SK-N-SH (cell line): ENCODE results near the gene MRPL17. TPM values are rescaled to one million over a fixed set of nuclear protein-coding genes. Genes with fewer than 3 reads are reported as not detected.

Source experiments
- CTCF ChIA-PET: fragments of 300-600, 350-600 bp; formaldehyde crosslinking; extraction: SDS; loops from one replicate; lab custom pipeline; 2021; lab: Yijun Ruan, JAX
- POLR2A ChIA-PET: fragments of 350-600 bp; sonication (Branson Sonifier 250); formaldehyde crosslinking; extraction: SDS; loops from one replicate; lab custom pipeline; 2020; ENCODE audit warnings: antibody characterized with exemption, inconsistent platforms; lab: Yijun Ruan, JAX
- DNase-seq: peaks from one replicate; pipeline ENCODE4 v3.0.0; 2012
- H2AFZ ChIP-seq: fragments of 200-600 bp; sonication (generic); 2 replicates; pipeline ENCODE4 v1.8.1; 2016; ENCODE audit warnings: antibody characterized with exemption, mild to moderate bottlenecking, low read depth
- H3F3A ChIP-seq: fragments of 200-600 bp; sonication (generic); replicated peaks from 2 replicates; pipeline ENCODE3; 2016; ENCODE audit warnings: antibody characterized with exemption, mild to moderate bottlenecking; ENCODE audit not compliant: insufficient read depth
- H3K27ac ChIP-seq, 2 experiments: fragments of 200-500 bp in 1 of 2; fragments of 200-600 bp in 1 of 2; sonication (Bioruptor generic) in 1 of 2; sonication (generic), shearing (Covaris generic) in 1 of 2; 2 replicates each; pipeline versions ENCODE4 v1.5.1 to v1.6.1; 2014 to 2016; ENCODE audit warnings: low read depth in 2 of 2, inconsistent platforms in 1 of 2, low read length in 1 of 2, mild to moderate bottlenecking in 1 of 2, mixed read lengths in 1 of 2
- H3K27me3 ChIP-seq: fragments of 200-600 bp; sonication (generic), shearing (Covaris generic); 2 replicates; pipeline ENCODE4 v1.6.1; 2016; ENCODE audit warnings: mixed run types; ENCODE audit not compliant: insufficient read depth
- H3K36me3 ChIP-seq, 2 experiments: fragments of 200-500 bp in 1 of 2; fragments of 200-600 bp in 1 of 2; sonication (Bioruptor generic) in 1 of 2; sonication (generic) in 1 of 2; replicated peaks in 1 of 2; 2 replicates each; pipeline versions ENCODE3 to v1.5.1; 2014 to 2016; ENCODE audit warnings: low read length in 1 of 2, mild to moderate bottlenecking in 1 of 2; ENCODE audit not compliant: insufficient read depth in 2 of 2, control insufficient read depth in 1 of 2
- H3K4me1 ChIP-seq, 2 experiments: fragments of 200-500 bp in 1 of 2; fragments of 200-600 bp in 1 of 2; sonication (Bioruptor generic) in 1 of 2; sonication (generic), shearing (Covaris generic) in 1 of 2; 2 replicates each; pipeline versions ENCODE4 v1.5.1 to v1.6.1; 2014 to 2016; ENCODE audit warnings: low read depth in 1 of 2, low read length in 1 of 2, mixed run types in 1 of 2; ENCODE audit not compliant: insufficient read depth in 2 of 2, control insufficient read depth in 1 of 2
- H3K4me2 ChIP-seq: fragments of 200-600 bp; sonication (generic), shearing (Covaris generic); 2 replicates; pipeline ENCODE4 v1.6.1; 2017; ENCODE audit warnings: mixed run types
- H3K4me3 ChIP-seq, 2 experiments: fragments of 200-500 bp in 1 of 2; fragments of 200-600 bp in 1 of 2; sonication (Bioruptor generic) in 1 of 2; sonication (generic), shearing (Covaris generic) in 1 of 2; 2 replicates each; pipeline versions ENCODE4 v1.5.1 to v1.8.1; 2014 to 2016; ENCODE audit warnings: low read depth in 2 of 2, inconsistent platforms in 1 of 2, low read length in 1 of 2, mild to moderate bottlenecking in 1 of 2, mixed read lengths in 1 of 2, moderate library complexity in 1 of 2
- H3K79me2 ChIP-seq: fragments of 200-600 bp; sonication (generic); 2 replicates; pipeline ENCODE4 v1.8.1; 2017; ENCODE audit warnings: mild to moderate bottlenecking; ENCODE audit not compliant: insufficient read depth
- H3K9ac ChIP-seq: fragments of 200-600 bp; sonication (generic); 2 replicates; pipeline ENCODE4 v1.6.1; 2017; ENCODE audit warnings: mixed run types
- H3K9me2 ChIP-seq: fragments of 200-600 bp; sonication (generic); 2 replicates; pipeline ENCODE4 v1.6.1; 2017; ENCODE audit warnings: mixed run types
- H3K9me3 ChIP-seq: fragments of 200-600 bp; sonication (generic); 2 replicates; pipeline ENCODE4 v1.6.1; 2017; ENCODE audit warnings: mixed run types, mild to moderate bottlenecking, moderate library complexity
- H4K20me1 ChIP-seq: fragments of 200-600 bp; sonication (generic); 2 replicates; pipeline ENCODE4 v1.6.1; 2017; ENCODE audit warnings: mild to moderate bottlenecking, mixed run types; ENCODE audit not compliant: insufficient read depth
- CHD2 ChIP-seq: fragments of 150-350 bp; IDR thresholded peaks from 2 replicates; pipeline ENCODE4 v1.6.1; 2018; ENCODE audit warnings: low read length; ENCODE audit not compliant: partially characterized antibody
- ELF1 ChIP-seq: IDR thresholded peaks from 2 replicates; pipeline ENCODE4 v1.4.0; 2012
- EP300 ChIP-seq, 2 experiments: IDR thresholded peaks; 2 replicates each; pipeline versions ENCODE4 v1.4.0 to v1.6.1; 2012; ENCODE audit warnings: borderline replicate concordance in 1 of 2, low read depth in 1 of 2, low read length in 1 of 2
- FOSL2 ChIP-seq: IDR thresholded peaks from 2 replicates; pipeline ENCODE4 v1.4.0; 2012; ENCODE audit warnings: low read depth, mild to moderate bottlenecking, moderate library complexity, borderline replicate concordance
- FOXJ3 ChIP-seq: sonication (generic); formaldehyde crosslinking; IDR thresholded peaks from 2 replicates; pipeline ENCODE4 v1.5.1; 2020; ENCODE audit warnings: mild to moderate bottlenecking, missing genetic modification reagents
- FOXM1 ChIP-seq: IDR thresholded peaks from 2 replicates; pipeline ENCODE4 v1.4.0; 2012; ENCODE audit warnings: low read depth, mild to moderate bottlenecking
- GATA2 ChIP-seq: sonication (generic); formaldehyde crosslinking; IDR thresholded peaks from 2 replicates; pipeline ENCODE4 v1.5.0; 2020; ENCODE audit warnings: mild to moderate bottlenecking, missing genetic modification reagents
- IRF3 ChIP-seq: fragments of 150-350 bp; IDR thresholded peaks from 2 replicates; pipeline ENCODE4 v1.6.1; 2016; ENCODE audit warnings: mild to moderate bottlenecking, low read depth, low read length
- MEF2A ChIP-seq: IDR thresholded peaks from 2 replicates; pipeline ENCODE4 v1.4.0; 2012; ENCODE audit warnings: low read depth, borderline replicate concordance
- MXI1 ChIP-seq: IDR thresholded peaks from 2 replicates; pipeline ENCODE4 v1.6.1; 2012; ENCODE audit warnings: mild to moderate bottlenecking, low read depth, low read length, improper control_type of control experiment
- NFIC ChIP-seq: IDR thresholded peaks from 2 replicates; pipeline ENCODE4 v1.4.0; 2012; ENCODE audit warnings: borderline replicate concordance
- PBX3 ChIP-seq: IDR thresholded peaks from 2 replicates; pipeline ENCODE4; 2012
- RCOR1 ChIP-seq: fragments of 150-350 bp; IDR thresholded peaks from 2 replicates; pipeline ENCODE4 v1.6.1; 2017; ENCODE audit warnings: antibody characterized with exemption, low read length
- RXRA ChIP-seq: IDR thresholded peaks from 2 replicates; pipeline ENCODE4 v1.4.0; 2012; ENCODE audit warnings: low read depth, mild to moderate bottlenecking, borderline replicate concordance
- TAF1 ChIP-seq: IDR thresholded peaks from 2 replicates; pipeline ENCODE4 v1.6.1; 2012; ENCODE audit warnings: low read depth, mild to moderate bottlenecking, low read length, moderate library complexity, borderline replicate concordance
- TCF12 ChIP-seq: IDR thresholded peaks from 2 replicates; pipeline ENCODE4 v1.4.0; 2012
- WGBS: methylation state at CpG from one replicate; pipeline ENCODE4 v1.1.6; 2017; ENCODE audit warnings: low lambda C conversion rate; 5-methylcytosine and 5-hydroxymethylcytosine counted together
- polyA plus RNA-seq, 3 experiments: library from polyadenylated mRNA; depleted of rRNA; stranded (reverse); fragments of >200 nt; gene quantifications; 2 replicates each; pipeline ENCODE4 v1.2.3, GENCODE V29; 2012
- TF ChIP-seq, protein P1 (sequence below): IDR thresholded peaks from 2 replicates; pipeline ENCODE4 v1.4.0; 2012; ENCODE audit warnings: low read depth
- TF ChIP-seq, protein P2 (sequence below): IDR thresholded peaks from 2 replicates; pipeline ENCODE4 v1.4.0; 2012; ENCODE audit warnings: low read depth, borderline replicate concordance

Gene MRPL17
- polyA plus RNA-seq, 1 of the 3 experiments (the other 2 are of a cell fraction) = 88.6 TPM

DNA sequence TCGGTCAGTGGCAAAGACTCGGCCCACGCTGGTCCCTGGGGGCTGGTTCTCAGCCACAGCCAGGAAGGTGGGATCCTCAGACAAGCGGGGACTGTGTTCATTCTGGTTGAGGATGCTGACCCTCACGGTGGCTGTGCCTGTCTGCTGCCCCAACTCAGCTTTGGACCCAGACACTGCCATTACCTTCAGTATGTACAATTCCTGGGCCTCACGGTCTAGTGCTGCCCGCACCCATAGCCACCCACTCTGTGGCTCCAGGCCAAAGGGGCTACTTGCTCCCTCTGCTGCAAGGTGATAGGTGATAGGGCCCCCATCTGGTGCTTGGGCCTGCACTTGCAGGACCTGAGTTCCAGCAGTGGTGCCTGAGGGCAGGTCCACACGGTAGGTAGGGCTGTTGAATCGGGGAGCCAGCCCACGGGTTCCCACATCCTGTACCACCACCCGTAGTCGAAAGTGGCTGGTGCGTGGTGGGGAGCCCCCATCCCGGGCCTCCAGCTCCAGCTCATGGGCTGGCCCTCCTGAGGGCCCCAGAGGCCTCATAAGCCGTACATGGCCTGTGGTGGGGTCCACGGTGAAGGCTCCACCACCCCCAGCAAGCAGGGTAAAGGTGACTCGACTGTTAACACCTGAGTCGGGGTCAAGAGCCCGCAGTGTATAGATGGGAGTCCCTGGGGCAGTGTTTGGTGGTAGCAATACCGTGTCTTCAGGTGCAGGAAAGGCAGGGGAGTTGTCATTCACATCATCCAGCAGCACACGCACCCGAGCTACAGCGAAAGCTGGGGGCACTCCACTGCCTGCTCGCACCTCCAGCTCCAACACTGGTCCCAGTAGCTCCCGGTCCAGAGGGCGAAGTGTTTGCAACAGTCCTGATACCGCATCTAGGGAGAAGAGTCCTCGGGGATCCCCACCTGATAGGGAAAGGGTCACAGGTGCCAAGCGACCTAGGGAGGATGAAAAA is 50.7 kb downstream of the MRPL17 start:
- Histone ChIP-seq H3K79me2 (no peaks in the 10 kb centered on the region), H3K9me2 (no peaks in the 10 kb centered on the region), H3K27ac (no peak overlapping the region), H3K4me2 (no peak overlapping the region), H3K9ac (no peak overlapping the region), H3K4me3 (no peak overlapping the region), H2AFZ (no peak overlapping the region), H3K4me1 (no peaks in the 10 kb centered on the region), H3F3A (no peaks in the 10 kb centered on the region), H3K27me3 (no peaks in the 10 kb centered on the region), H3K36me3 (peaks cover 0 to 21% of the 10 kb centered on the region in 2 experiments), H4K20me1 (no peaks in the 10 kb centered on the region), H3K9me3 (no peaks in the 10 kb centered on the region)
- CTCF ChIA-PET = interaction anchor here (1.0 to 1.8 kb wide), 2 partner anchors 101 to 124 kb away, joined by 3 to 6 read pairs; no protein-coding TSS in a partner anchor
- POLR2A ChIA-PET = interaction anchor here (1.0 kb wide), 1 partner anchor 50 kb away, joined by 3 read pairs; no protein-coding TSS in a partner anchor
- DNase-seq = no peak
- WGBS = 83% methylated on average over 21 of the region's 29 CpGs
- TF ChIP-seq MXI1 = no peak
- TF ChIP-seq PBX3 = no peak
- TF ChIP-seq IRF3 = no peak
- TF ChIP-seq GATA2 = no peak
- no peak for TF ChIP-seq NFIC
- no peak for TF ChIP-seq RXRA
- TF ChIP-seq ELF1 = no peak
- TF ChIP-seq FOXJ3 (CRISPR knock-in tag) = no peak
- no peak for TF ChIP-seq EP300 (IDR thresholded peaks at IDR 0.05; ENCODE audit: borderline replicate concordance in 1 of 2, low read depth in 1 of 2, low read length in 1 of 2)
- TF ChIP-seq CHD2 = no peak
- TF ChIP-seq RCOR1 = no peak
- TF ChIP-seq, protein P1, sequence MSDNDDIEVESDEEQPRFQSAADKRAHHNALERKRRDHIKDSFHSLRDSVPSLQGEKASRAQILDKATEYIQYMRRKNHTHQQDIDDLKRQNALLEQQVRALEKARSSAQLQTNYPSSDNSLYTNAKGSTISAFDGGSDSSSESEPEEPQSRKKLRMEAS = no peak

DNA sequence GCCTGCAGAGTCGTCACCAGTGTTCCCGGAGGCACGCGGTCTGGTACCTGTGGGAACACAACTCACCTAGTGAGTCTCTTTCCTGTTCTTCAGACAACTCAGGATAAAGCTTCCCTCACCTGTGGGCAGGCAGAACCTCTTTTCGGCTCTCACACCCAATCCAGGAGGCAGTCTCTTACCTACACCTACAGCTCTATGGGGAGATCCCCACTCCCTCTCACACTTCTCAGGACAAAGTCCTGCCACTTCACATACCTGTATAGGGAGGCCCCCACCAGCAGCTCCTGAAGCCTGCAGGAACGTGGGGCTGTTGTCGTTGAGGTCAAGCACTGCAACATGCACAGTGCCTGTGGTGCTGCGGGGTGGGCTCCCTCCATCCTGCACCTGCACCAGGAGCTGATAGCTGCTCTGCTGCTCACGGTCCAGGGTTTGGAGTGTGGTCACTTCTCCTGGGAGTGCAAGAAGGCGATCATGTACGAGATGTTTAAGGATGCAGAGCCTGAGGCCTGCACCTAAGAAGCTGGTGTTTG is 51.7 kb downstream of the MRPL17 start:
- no peak overlapping the region for H3K4me2 ChIP-seq
- POLR2A ChIA-PET = interaction anchor here (0.6 to 1.6 kb wide), 3 partner anchors 10 to 51 kb away, joined by 3 to 4 read pairs (median 3); no protein-coding TSS in a partner anchor
- TF ChIP-seq FOSL2 (no peak), FOXM1 (no peak), EP300 (IDR thresholded peaks at IDR 0.05; ENCODE audit: borderline replicate concordance in 1 of 2, low read depth in 1 of 2, low read length in 1 of 2) (no peak), TCF12 (no peak), ELF1 (no peak), TAF1 (no peak), CHD2 (no peak), MEF2A (no peak), NFIC (no peak)
- TF ChIP-seq, protein P2, sequence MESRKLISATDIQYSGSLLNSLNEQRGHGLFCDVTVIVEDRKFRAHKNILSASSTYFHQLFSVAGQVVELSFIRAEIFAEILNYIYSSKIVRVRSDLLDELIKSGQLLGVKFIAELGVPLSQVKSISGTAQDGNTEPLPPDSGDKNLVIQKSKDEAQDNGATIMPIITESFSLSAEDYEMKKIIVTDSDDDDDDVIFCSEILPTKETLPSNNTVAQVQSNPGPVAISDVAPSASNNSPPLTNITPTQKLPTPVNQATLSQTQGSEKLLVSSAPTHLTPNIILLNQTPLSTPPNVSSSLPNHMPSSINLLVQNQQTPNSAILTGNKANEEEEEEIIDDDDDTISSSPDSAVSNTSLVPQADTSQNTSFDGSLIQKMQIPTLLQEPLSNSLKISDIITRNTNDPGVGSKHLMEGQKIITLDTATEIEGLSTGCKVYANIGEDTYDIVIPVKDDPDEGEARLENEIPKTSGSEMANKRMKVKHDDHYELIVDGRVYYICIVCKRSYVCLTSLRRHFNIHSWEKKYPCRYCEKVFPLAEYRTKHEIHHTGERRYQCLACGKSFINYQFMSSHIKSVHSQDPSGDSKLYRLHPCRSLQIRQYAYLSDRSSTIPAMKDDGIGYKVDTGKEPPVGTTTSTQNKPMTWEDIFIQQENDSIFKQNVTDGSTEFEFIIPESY = no peak
- DNase-seq = no peak
- no peaks in the 10 kb centered on the region for H3K27me3 ChIP-seq
- no peak overlapping the region for H2AFZ ChIP-seq
- no peak overlapping the region for H3K27ac ChIP-seq
- H4K20me1 ChIP-seq = no peaks in the 10 kb centered on the region
- H3K4me1 ChIP-seq = no peaks in the 10 kb centered on the region
- 96% methylated on average over 7 of the region's 11 CpGs for WGBS
- H3K36me3 ChIP-seq = peaks cover 0 to 28% of the 10 kb centered on the region in 2 experiments
- H3K9ac ChIP-seq = no peak overlapping the region
- CTCF ChIA-PET = interaction anchor here (1.0 to 1.2 kb wide), 2 partner anchors 11 to 125 kb away, joined by 3 read pairs; no protein-coding TSS in a partner anchor
- no peaks in the 10 kb centered on the region for H3K9me3 ChIP-seq
- H3K79me2 ChIP-seq = no peaks in the 10 kb centered on the region
- no peaks in the 10 kb centered on the region for H3K9me2 ChIP-seq
- no peaks in the 10 kb centered on the region for H3F3A ChIP-seq
- H3K4me3 ChIP-seq = no peak overlapping the region
